Spleen (tissue), 7 donors: ENCODE data around the gene DNAJB8.

Experiments used
- CTCF ChIP-seq, 11 experiments: fragments of 200-600 bp in 7 of 11; fragments of 450-650 bp in 4 of 11; sonication (generic) in 4 of 11; IDR thresholded peaks in 8 of 11; conservative IDR thresholded peaks in 3 of 11; 1 replicate in 7 of 11; 2 replicates in 4 of 11; pipeline versions ENCODE4 v1.4.0 to v1.8.0; 2016 to 2021; ENCODE audit warnings: antibody characterized with exemption in 11 of 11, inconsistent platforms in 4 of 11, mild to moderate bottlenecking in 1 of 11
- POLR2A ChIP-seq, 3 donors: fragments of 450-650 bp; IDR thresholded peaks; one replicate each; pipeline ENCODE4 v1.5.1; 2017; ENCODE audit warnings: antibody characterized with exemption in 3 of 3, mild to moderate bottlenecking in 1 of 3
- donor health status: DM: no; HTN: no; CAD: no; lungs with moderate emphysema.
- donor health status: DM: no; HTN: no; CAD: no.
- donor health status: DM: no; HTN: no; CAD: no.

- TF ChIP-seq CTCF (IDR thresholded peaks at IDR 0.05 in 8 of 11, conservative IDR thresholded peaks at IDR 0.05 in 3 of 11) (no peak), POLR2A (IDR thresholded peaks at IDR 0.05) (no peak)
Observed at GRCh38 chr3:128482175-128482574, 15.5 kb upstream of the DNAJB8 start.
